ENCODE results near the gene OPA3.

Gene OPA3

GRCh38 chr19:45576682-45577081, 7.9 kb downstream of the OPA3 start:
- Histone ChIP-seq H3K36me3 (ENCODE audit: control insufficient read depth, insufficient read depth, low read length) (no peaks in the 10 kb centered on the region), H3K4me3 (ENCODE audit: low read depth, low read length) (no peak overlapping the region), H3K9ac (ENCODE audit: low read depth, low read length) (no peak overlapping the region), H3K4me1 (ENCODE audit: control insufficient read depth, insufficient read depth, low read length) (peaks cover 14% of the 10 kb centered on the region), H3K9me3 (ENCODE audit: control insufficient read depth, insufficient read depth, low read length) (no peaks in the 10 kb centered on the region), H3K27me3 (ENCODE audit: control insufficient read depth, insufficient read depth, low read length) (no peaks in the 10 kb centered on the region)

GRCh38 chr19:45575216-45575615, 9.4 kb downstream of the OPA3 start:
- Histone ChIP-seq H3K4me1 (ENCODE audit: control insufficient read depth, insufficient read depth, low read length) (peaks cover 14% of the 10 kb centered on the region), H3K9ac (ENCODE audit: low read depth, low read length) (no peak overlapping the region), H3K36me3 (ENCODE audit: control insufficient read depth, insufficient read depth, low read length) (no peaks in the 10 kb centered on the region), H3K27me3 (ENCODE audit: control insufficient read depth, insufficient read depth, low read length) (no peaks in the 10 kb centered on the region), H3K9me3 (ENCODE audit: control insufficient read depth, insufficient read depth, low read length) (no peaks in the 10 kb centered on the region), H3K4me3 (ENCODE audit: low read depth, low read length) (no peak overlapping the region)

GRCh38 chr19:45574526-45574925, 10.1 kb downstream of the OPA3 start:
- H3K4me1 ChIP-seq (ENCODE audit: control insufficient read depth, insufficient read depth, low read length) = peaks cover 14% of the 10 kb centered on the region
- no peaks in the 10 kb centered on the region for H3K36me3 ChIP-seq (ENCODE audit: control insufficient read depth, insufficient read depth, low read length)
- H3K9ac ChIP-seq (ENCODE audit: low read depth, low read length) = no peak overlapping the region
- H3K27me3 ChIP-seq (ENCODE audit: control insufficient read depth, insufficient read depth, low read length) = no peaks in the 10 kb centered on the region
- H3K4me3 ChIP-seq (ENCODE audit: low read depth, low read length) = no peak overlapping the region
- no peaks in the 10 kb centered on the region for H3K9me3 ChIP-seq (ENCODE audit: control insufficient read depth, insufficient read depth, low read length)

GRCh38 chr19:45571457-45572220, 13.0 kb downstream of the OPA3 start:
- no peak overlapping the region for H3K9ac ChIP-seq (ENCODE audit: low read depth, low read length)
- H3K4me3 ChIP-seq (ENCODE audit: low read depth, low read length) = no peak overlapping the region
- no peaks in the 10 kb centered on the region for H3K36me3 ChIP-seq (ENCODE audit: control insufficient read depth, insufficient read depth, low read length)
- no peaks in the 10 kb centered on the region for H3K9me3 ChIP-seq (ENCODE audit: control insufficient read depth, insufficient read depth, low read length)
- peaks cover 1% of the 10 kb centered on the region for H3K4me1 ChIP-seq (ENCODE audit: control insufficient read depth, insufficient read depth, low read length)
- H3K27me3 ChIP-seq (ENCODE audit: control insufficient read depth, insufficient read depth, low read length) = no peaks in the 10 kb centered on the region

- no peaks in the 10 kb centered on the region for H3K36me3 ChIP-seq (ENCODE audit: control insufficient read depth, insufficient read depth, low read length)
- no peaks in the 10 kb centered on the region for H3K4me1 ChIP-seq (ENCODE audit: control insufficient read depth, insufficient read depth, low read length)
- no peaks in the 10 kb centered on the region for H3K9me3 ChIP-seq (ENCODE audit: control insufficient read depth, insufficient read depth, low read length)
- H3K27me3 ChIP-seq (ENCODE audit: control insufficient read depth, insufficient read depth, low read length) = no peaks in the 10 kb centered on the region
- no peak overlapping the region for H3K9ac ChIP-seq (ENCODE audit: low read depth, low read length)
- no peak overlapping the region for H3K4me3 ChIP-seq (ENCODE audit: low read depth, low read length)
Observed at GRCh38 chr19:45569619-45570421, 14.8 kb downstream of the OPA3 start.

GRCh38 chr19:45568732-45569131, 15.9 kb downstream of the OPA3 start:
- Histone ChIP-seq H3K9ac (ENCODE audit: low read depth, low read length) (no peak overlapping the region), H3K36me3 (ENCODE audit: control insufficient read depth, insufficient read depth, low read length) (no peaks in the 10 kb centered on the region), H3K9me3 (ENCODE audit: control insufficient read depth, insufficient read depth, low read length) (no peaks in the 10 kb centered on the region), H3K27me3 (ENCODE audit: control insufficient read depth, insufficient read depth, low read length) (no peaks in the 10 kb centered on the region), H3K4me1 (ENCODE audit: control insufficient read depth, insufficient read depth, low read length) (peaks cover 4% of the 10 kb centered on the region), H3K4me3 (ENCODE audit: low read depth, low read length) (no peak overlapping the region)

GRCh38 chr19:45567609-45568008, 17.0 kb downstream of the OPA3 start:
- Histone ChIP-seq H3K27me3 (ENCODE audit: control insufficient read depth, insufficient read depth, low read length) (no peaks in the 10 kb centered on the region), H3K9ac (ENCODE audit: low read depth, low read length) (no peak overlapping the region), H3K4me3 (ENCODE audit: low read depth, low read length) (no peak overlapping the region), H3K9me3 (ENCODE audit: control insufficient read depth, insufficient read depth, low read length) (no peaks in the 10 kb centered on the region), H3K36me3 (ENCODE audit: control insufficient read depth, insufficient read depth, low read length) (no peaks in the 10 kb centered on the region), H3K4me1 (ENCODE audit: control insufficient read depth, insufficient read depth, low read length) (peaks cover 4% of the 10 kb centered on the region)

- H3K36me3 ChIP-seq (ENCODE audit: control insufficient read depth, insufficient read depth, low read length) = no peaks in the 10 kb centered on the region
- H3K4me3 ChIP-seq (ENCODE audit: low read depth, low read length) = peak overlapping the region; percentile 30
- H3K27me3 ChIP-seq (ENCODE audit: control insufficient read depth, insufficient read depth, low read length) = no peaks in the 10 kb centered on the region
- no peak overlapping the region for H3K9ac ChIP-seq (ENCODE audit: low read depth, low read length)
- no peaks in the 10 kb centered on the region for H3K9me3 ChIP-seq (ENCODE audit: control insufficient read depth, insufficient read depth, low read length)
- H3K4me1 ChIP-seq (ENCODE audit: control insufficient read depth, insufficient read depth, low read length) = peaks cover 4% of the 10 kb centered on the region
Observed at GRCh38 chr19:45564131-45564780, 20.3 kb downstream of the OPA3 start.

GRCh38 chr19:45560686-45561085, 23.9 kb downstream of the OPA3 start:
- Histone ChIP-seq H3K9ac (ENCODE audit: low read depth, low read length) (no peak overlapping the region), H3K27me3 (ENCODE audit: control insufficient read depth, insufficient read depth, low read length) (no peaks in the 10 kb centered on the region), H3K36me3 (ENCODE audit: control insufficient read depth, insufficient read depth, low read length) (no peaks in the 10 kb centered on the region), H3K4me3 (ENCODE audit: low read depth, low read length) (no peak overlapping the region), H3K4me1 (ENCODE audit: control insufficient read depth, insufficient read depth, low read length) (peaks cover 4% of the 10 kb centered on the region), H3K9me3 (ENCODE audit: control insufficient read depth, insufficient read depth, low read length) (no peaks in the 10 kb centered on the region)

GRCh38 chr19:45560038-45560437, 24.6 kb downstream of the OPA3 start:
- H3K36me3 ChIP-seq (ENCODE audit: control insufficient read depth, insufficient read depth, low read length) = no peaks in the 10 kb centered on the region
- H3K27me3 ChIP-seq (ENCODE audit: control insufficient read depth, insufficient read depth, low read length) = no peaks in the 10 kb centered on the region
- H3K9me3 ChIP-seq (ENCODE audit: control insufficient read depth, insufficient read depth, low read length) = no peaks in the 10 kb centered on the region
- no peak overlapping the region for H3K9ac ChIP-seq (ENCODE audit: low read depth, low read length)
- H3K4me3 ChIP-seq (ENCODE audit: low read depth, low read length) = no peak overlapping the region
- peaks cover 4% of the 10 kb centered on the region for H3K4me1 ChIP-seq (ENCODE audit: control insufficient read depth, insufficient read depth, low read length)

GRCh38 chr19:45558399-45558878, 26.2 kb downstream of the OPA3 start:
- Histone ChIP-seq H3K9me3 (ENCODE audit: control insufficient read depth, insufficient read depth, low read length) (no peaks in the 10 kb centered on the region), H3K27me3 (ENCODE audit: control insufficient read depth, insufficient read depth, low read length) (peaks cover 6% of the 10 kb centered on the region), H3K4me1 (ENCODE audit: control insufficient read depth, insufficient read depth, low read length) (no peaks in the 10 kb centered on the region), H3K4me3 (ENCODE audit: low read depth, low read length) (no peak overlapping the region), H3K36me3 (ENCODE audit: control insufficient read depth, insufficient read depth, low read length) (no peaks in the 10 kb centered on the region), H3K9ac (ENCODE audit: low read depth, low read length) (no peak overlapping the region)
